ENCODE data around the gene PXDN.

PXDN gene

DNA sequence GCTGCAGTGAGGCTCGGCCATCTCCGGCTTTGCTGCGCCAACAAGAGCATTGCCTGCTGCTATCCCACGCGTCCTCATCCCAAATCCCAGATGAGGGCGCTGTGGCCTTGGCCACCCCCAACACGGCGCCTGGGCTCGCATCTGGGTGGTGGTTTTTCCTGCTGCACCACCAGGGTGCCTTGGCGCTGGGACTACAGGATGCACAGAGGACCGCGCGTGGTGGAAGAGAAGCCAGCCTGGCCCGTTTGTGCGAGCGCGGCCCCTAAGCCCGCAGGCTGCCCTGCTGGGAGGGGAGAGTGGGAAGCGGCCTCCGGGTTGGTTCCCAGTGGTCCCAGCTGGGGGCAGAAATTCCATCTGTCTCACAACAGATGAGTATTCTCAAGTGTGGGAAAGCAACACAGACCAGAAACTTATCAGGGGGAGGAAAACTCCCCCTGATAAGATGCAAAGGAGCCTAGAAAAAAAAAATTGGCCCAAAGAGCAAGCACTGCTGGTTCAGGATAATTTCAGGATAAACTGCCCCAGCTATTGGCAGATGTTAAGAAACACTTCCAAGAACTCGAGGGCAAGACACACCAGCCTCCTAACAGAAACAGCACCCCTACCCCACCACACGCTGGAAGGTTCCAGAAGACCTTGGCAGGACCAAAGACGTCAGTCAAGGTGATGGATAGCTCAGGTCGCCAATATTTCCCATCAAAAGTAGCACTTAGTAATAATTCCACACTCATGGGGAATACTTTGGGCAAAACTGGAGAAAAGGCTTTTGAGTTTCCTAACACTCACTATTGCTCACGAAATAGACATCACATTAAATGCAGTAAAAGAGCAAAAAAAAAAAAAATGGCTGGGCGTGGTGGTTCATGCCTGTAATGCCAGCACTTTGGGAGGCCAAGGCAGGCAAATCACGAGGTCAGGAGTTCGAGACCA lies 152.1 kb downstream of the PXDN start:
- DNase-seq = no peak

DNA sequence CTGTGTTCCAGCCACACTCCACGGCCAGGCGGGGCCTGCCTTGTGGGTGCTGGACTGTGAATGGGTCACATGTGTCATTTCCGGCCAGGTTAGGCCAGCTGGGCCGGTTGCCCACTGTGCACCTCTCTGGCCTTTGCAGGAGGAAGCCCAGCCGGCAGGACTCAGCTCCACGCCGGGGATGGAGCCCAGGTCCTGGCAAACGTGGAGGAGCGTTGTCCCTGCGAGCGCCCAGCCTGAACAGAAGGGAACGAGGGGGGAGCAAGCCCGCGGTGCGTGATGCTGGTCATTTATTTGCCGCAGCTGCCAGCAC lies 152.9 kb downstream of the PXDN start:
- DNase-seq = no peak

DNA sequence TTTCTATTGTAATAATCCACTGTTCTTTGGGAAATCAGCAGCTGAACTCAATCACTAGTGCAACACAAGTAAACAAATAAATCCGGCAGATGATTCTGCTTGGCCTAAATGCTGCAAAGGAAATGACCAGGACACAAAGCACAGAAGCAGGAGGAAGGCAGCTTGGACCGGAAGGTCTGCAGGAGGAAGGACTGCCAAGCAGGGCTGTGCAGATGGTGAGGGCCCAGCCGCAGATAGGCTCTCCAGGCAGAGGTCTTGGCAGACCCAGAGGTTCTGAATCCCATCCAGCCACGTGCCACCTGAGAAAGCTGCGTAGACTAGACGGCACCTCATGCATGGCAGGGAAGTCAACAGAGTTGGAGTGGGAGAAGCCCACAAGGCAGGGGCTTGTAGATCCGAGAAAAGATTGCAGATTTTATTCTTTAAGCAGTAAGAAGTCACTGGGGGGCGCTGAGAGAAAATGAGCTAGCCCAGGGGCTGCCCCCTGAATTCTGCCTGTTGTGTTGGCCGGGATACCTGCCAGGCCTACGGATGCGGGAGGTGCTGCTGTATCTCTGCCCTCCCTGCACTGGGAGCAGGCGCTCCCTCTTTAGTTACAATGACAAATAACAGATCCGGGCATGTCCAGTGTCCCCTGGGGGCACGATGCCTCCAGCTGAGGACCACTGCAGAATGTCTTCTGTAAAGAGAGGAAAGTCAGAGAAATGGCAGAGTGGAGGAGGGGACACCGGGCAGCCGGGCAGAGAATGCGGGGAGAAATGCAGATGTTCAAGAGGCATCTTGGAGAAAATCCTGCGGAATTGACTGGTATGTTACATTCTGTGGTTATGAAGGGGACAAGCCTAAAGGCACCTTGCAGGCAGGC lies 153.5 kb downstream of the PXDN start:
- DNase-seq = no peak

DNA sequence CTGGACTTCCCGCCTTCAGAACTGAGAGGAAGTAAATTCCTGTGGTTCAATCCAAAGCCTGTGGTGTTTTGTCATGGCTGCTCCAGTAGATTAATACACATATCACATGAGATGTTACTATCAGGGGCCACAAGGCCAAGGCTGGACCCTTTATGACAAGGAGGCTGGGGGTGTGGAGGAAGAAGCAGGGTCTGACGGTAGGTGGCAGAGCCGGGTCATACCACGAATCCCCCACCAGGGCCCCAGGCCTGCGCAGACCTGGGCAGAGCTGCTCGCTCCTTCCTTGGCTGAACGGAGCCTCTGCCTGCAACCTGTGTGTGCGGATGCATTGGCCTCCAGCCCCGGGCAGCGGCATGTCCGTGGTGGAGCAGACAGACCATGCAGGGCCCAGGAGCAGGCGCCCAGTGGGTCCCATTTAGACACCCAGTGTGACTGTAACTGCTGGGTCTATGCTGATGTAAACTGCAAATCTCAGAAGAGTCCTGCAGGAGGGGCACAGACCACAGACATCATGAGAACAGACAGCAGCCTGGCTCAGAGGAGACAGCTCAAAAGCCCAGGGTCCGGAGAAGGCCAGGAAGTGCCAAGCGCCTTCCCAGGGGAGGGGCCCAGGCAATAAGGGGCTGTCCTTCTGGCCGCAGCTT lies 155.2 kb downstream of the PXDN start:
- no peak for DNase-seq

DNA sequence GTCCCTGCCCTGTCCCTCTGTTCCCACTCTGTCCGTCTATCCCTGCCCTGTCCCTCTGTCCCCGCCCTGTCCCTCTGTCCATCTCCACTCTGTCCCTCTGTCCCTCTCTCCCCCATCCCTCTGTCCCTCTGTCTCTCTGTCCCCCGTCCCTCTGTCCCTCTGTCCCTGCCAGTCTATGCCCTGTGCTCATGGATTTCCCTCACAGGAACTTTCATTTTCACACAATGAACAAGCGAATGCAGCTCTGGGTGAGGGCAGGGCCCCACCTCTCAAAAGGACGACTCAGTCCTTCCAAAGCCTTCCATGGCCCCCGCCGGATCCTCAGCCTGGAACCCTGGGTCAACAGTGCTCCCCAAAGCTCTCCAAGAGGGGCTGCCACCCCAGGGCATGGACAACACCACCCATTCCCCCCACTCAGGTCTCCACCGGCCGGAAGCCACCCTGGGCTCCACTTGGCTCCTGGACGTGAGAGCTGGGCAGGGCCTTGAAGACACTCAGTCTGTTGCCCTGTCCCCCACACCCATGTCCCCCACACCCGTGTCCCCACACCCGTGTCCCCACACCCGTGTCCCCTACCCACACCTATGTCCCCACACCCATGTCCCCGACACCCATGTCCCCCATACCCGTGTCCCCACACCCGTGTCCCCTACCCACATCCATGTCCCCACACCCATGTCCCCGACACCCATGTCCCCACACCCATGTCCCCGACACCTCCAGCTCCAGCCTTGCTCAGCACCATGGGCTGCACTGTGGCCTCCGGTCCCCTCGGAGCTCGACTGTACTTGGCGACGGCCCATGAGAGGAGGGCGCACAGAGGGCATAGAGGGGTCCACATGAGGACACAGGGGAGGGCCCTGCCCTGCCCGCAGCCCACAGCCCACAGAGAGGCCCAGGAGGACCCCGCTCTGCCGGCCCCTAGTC lies 156.0 kb downstream of the PXDN start:
- DNase-seq = no peak

DNA sequence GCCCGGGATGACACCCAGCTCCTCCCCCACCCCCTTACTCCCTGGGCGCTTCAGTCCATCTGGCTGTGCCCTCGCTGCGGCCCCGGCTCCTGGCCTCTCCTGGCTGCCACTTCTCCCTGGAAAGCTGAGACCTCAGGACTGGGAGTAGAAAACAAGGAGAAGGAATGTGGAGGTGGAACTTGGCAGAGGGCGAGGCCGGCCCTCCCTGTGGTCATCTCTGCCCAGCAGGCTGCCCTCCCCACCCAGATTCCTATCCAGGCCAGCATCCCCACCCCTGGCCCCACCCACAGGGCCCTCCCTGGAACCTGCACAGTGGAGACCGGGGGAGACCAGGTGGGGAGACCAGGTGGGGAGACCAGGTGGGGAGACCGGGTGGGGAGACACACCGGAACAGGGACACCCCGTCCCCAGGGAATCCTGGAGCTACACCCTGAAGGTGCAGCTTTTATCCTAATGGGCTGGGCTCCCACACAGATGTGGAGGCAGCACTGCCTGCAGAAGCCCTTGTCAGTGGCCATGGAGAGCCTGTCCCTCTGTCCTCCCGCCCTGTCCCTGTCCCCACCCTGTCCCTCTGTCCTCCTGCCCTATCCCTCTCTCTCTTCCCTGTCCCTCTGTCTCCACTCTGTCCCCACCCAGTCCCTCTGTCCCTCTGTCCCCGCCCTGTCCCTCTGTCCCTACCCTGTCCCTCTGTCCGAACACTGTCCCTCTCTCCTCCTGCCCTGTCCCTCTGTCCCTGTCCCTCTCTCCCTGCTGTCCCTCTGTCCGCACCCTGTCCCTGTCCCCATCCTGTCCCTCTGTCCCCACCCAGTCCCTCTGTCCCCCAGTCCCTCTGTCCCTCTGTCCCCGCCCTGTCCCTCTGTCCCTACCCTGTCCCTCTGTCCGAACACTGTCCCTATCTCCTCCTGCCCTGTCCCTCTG lies 157.1 kb downstream of the PXDN start:
- DNase-seq = no peak

DNA sequence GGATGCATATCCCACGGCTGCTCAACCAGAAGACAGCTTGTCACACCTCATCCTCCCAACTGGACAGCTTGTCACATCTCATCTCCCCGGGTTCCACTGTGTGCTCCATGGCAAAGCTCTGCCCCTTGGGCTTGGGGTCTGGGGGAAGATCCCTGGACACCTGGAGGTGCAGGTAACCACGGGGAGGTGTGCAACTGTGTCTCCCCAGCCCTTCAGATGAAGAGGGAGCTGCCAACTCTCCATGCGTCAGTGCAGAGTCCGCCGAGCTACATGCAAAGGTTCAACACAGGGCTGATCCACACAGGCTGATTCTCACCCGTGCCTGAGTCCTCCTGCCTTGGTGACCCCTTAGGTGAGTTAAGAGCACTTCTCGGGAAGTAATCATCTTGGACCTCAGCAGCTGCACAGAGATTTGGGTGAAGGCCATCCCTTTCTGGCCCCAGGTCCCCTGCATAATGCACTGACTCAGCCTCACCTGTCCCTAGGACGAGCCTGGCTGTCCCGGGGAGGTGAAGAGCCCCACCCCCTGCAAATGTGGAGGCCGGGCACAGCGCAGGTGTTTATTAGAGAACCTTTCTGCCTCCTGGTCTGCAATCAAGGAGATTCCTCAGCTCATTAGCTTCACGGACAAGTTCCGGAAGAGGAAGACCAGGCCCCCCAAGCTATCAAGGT lies 157.9 kb downstream of the PXDN start:
- DNase-seq = no peak

DNA sequence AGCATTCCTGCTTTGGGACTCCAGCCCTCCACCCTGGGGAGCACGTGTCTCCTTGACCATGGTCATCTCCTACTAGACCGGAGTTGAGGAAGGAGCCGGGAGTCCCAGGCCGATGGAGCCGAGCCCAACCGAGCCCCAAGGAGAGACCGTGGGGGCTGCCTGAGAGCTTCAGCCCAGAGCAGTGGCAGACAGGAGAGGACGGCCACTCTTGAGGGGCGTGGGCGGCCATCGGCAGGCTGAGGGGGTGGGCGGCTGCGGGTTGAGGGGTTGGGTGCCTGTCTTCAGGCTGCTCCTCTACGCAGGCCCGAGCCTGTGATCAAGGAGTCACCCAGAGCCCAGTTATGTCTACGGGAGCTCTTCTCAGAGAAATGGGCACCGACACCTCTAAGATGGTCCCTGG lies 158.7 kb downstream of the PXDN start:
- no peak for DNase-seq

DNA sequence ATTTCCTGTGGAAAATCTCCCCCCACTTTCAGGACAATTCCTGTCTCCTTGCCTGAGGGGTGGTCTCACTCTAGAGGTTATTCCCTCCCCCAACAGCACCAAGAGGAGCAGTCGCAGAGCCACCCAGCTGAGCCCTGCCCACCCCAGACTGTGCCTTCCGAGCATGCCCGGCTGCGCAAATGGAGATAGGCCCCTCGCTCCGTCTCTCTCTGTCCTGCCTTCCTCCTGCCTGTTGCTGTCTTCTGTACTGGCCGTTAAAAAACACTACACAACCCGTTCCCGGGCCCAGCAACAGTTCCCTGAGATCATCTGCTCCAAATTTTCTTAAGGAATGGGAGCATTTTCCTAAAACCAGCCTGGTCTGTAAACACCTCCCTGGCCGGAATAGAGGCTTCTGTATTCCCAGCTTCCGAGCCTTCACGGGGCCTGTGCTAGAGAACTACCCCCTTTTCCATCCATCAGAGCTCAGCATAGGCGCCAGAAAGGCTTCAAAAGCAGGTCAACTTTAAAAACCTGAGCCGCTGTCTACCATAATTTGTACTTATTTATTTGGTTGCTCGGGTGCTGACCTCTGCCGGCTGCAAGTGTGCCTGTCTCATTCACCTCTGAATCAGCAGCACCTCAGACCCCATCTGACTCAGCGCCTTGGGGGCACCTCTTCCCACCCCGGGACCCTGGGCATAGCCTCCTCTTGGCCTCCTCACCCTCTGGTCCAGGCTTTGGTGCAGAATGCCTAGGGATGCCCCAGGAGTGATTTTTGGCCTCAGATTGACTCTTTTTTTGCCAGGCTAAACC lies 159.4 kb downstream of the PXDN start:
- DNase-seq = no peak

DNA sequence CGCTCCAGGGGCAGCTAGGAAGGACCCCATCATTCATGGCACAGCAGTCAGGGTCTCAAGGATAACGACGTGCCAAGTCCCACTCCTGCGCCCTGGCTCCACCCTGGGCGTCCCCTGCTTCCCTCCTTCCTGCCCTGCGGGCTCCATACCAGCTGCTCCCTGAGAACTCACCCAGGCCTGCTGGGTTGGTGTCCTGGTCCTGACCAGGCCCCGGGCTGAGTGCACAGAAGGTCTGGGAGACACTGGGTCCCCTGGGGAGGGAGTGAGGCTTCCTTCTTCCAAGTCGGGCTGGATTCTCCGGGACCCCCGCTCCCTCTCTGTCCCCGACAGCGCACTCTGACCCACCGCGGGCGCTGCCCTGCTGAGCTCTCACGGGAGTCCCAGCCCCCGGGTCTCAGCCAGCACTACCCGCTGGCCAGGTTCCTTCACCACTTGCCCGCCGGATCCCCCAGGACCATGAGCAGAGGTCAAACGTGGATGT lies 160.2 kb downstream of the PXDN start:
- no peak for DNase-seq

DNA sequence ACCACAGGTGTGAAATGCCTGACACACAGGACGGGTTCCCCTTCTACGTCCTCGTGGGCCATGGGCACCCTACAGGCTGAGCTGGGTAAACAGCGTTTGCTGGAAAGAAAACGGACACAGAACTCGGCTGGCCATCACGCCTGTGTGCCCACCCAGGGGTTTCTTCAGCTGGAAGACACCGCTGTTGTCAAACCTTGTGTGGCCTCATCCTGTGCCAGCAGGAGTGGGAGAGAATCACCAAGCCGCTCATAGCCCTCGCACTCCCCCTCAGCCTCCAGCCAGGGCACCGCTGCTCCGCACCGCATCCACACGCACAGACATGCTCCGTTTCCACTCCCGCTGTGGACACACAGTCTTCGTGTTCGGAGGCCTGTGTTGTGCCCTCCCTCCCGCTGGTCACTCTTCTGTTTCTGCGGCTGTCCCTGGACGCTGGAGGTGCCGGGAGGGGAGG lies 161.4 kb downstream of the PXDN start:
- no peak for DNase-seq

DNA sequence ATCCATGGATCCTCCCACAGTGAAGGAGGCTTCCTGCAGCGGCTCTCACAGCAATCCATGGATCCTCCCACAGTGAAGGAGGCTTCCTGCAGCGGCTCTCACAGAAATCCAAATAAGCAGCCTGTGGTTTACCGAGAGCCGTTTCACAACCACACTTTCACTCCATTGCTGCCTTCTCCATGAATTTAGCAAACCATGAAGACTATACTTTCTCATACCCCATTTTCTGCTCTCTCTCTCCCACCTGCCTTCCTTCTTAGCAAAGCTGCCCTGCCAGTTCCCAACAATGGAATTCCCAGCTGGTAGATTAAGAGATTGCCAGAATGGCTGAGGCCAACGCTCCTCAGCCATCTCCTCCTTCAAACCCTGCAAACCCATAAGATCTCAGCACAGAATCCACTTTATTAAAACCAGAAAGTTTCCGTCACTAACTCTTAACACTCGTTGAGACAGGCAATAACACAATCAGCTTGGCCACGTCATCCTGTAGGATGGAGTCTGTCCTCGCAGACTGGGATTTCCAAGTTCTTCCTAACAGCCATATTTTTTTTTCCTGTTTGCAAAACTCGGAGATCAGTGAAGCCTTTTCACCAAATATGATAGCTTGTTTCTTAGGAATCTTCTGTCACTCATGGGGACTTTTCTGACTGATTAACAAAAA lies 162.2 kb downstream of the PXDN start:
- no peak for DNase-seq
